NCI-H1930 (cell line): ENCODE data around the gene TMPRSS11A.

Experiments
- DNase-seq, 2 experiments: peaks; one replicate each; lab custom pipeline; 2025; lab: John Stamatoyannopoulos, UW

The TMPRSS11A gene

DNA sequence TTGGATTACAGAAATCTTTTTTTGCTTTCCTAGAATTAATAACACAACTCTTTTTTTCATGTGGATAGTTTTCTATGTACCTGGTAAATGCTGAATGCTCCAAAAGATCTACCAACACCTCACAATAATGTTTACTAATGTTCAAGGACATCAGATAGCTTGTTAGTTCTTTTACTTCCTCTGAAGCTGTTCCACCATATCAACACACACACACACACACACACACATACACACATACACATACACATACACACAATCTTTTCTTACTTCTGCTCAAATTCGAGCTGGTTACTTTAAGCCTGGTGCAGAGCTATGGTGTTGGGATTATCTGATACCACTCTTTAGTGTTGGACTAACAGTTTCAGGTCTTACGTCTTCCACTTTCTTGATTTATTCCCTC, 51.2 kb downstream of the TMPRSS11A start:
- DNase-seq: no peak

DNA sequence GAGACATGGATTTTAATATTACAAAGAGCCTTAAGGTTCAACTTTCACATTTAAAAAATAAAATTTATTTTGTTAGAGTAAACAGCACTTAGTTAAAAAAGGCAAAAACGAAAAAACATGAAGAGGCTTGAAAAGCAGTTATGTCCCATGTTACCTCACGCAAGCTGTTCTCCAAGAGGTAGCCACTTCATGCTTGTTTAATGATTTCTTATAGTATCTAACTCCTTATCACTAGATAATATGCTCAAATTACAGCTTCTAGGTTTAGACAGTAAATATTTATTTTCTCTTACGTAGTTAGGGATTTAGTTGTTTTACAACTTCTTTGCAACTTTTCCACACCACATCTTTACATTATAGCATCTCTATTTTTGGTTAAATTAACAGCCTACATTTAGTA, 51.7 kb downstream of the TMPRSS11A start:
- DNase-seq: no peak

DNA sequence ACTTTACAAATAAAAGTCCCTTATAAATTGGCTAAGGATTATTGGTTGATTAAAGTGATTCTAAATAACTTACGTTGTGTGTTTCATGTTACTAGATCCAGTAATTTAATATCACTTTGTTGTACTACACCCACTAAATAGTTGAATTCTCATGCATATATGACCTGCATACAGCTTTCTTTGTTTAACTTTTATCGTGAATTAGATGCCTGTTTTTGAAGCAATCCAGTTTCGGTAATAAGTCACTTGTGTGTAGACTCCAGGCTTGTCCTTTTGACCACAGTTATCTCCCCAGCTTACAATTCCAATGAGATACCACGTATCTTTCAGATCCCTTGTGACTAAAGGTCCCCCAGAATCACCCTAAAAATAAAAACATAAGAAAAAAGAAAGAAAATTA, 52.2 kb downstream of the TMPRSS11A start:
- DNase-seq: no peak

DNA sequence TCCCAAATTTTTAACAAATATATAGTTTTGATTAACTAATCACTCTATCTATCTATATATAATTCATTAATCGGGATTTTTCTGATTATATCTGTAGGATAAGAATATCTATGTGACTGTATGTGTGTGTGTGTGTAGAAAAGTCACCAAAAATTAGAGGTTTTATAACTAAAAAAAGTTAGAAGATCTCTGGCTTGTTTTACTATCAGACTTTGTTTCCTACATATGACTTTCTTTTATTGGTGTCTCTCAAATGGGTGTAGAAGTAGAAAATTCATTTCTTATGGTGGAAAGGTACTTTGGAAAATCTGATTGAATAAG, 52.7 kb downstream of the TMPRSS11A start:
- no peak for DNase-seq

DNA sequence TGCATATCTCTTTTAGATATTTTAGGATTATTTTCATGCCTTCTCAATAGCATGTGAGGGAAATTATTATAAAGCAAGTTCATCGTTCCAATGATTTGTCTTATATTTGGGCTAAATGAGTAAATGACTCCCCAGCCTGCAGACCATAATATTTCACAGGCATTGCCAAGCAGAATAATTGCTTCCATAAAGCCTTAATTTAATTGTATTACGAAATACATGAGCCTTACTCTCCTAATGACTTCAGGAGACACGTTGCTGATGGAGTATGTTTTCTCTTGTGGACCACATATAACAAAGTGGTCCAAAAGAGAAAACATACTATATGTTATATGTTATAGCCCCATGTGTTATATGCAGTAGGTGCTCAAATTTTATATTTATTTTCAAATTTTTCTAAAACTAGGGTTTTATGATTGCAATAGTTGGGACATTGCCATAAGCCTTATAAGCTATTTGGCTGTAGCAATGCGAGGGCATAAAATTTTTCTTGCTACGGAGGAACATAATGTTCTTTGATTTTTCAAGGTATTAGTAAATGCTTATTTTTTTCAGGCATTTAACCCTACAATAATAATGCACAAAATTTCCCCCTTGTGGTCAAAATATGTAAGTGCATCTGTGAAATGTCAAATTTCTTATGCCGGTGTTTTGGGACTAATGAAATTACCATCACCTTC, 53.2 kb downstream of the TMPRSS11A start:
- no peak for DNase-seq

DNA sequence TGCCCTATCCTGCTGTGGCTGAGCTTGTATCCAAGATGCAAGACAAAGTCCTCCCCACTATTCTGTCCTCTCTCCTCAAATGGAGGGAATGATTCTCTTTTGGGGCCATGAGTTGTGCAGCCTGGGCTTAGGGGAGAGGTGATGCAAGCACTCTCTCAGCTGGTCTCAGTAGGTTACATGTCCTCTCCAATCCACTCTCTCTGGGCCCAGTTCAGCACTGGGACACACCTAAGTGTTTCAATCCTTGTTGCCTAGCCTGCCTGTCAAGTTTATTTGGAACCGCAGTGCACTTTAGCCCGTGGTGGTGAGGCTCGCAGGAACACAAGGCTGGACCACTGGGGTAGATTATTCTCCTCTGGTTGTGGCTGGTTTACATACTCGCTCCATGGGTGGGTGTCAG, 55.6 kb downstream of the TMPRSS11A start:
- no peak for DNase-seq

DNA sequence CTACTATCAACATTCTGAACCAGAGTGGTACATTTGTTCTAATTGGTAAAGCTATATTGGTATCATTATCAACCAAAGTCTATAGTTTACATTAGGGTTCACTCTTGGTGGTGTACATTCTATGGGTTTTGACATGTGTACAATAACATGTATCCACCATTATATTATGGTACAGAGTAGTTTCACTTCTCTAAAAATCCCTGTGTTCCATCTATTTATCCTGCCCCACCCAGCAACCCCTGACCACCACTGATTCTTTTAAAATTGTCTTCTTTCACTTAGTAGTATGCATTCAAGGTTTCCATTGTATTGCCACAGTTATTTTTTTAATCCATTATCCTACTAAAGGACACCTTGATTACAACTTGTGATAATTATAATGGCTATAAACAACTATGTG, 64.2 kb downstream of the TMPRSS11A start:
- DNase-seq: no peak

DNA sequence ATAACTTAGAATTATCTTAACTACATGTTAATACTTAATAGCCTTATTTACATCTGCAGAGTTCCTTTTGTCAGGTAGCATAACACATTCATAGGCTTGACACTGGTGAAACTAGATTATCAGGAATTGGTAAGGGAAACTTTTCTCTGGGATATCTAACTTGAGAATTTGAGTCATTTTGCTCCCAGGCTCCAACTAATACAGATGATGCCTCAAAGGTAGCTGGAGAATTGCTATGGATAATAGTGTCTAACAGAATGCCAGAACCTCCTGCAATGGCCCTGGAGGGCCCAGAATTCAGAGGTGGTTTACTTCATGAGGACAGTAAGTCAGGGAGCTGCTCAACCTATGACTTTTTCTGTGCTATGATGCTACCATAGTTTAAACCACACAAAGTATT, 65.6 kb downstream of the TMPRSS11A start:
- DNase-seq: no peak

DNA sequence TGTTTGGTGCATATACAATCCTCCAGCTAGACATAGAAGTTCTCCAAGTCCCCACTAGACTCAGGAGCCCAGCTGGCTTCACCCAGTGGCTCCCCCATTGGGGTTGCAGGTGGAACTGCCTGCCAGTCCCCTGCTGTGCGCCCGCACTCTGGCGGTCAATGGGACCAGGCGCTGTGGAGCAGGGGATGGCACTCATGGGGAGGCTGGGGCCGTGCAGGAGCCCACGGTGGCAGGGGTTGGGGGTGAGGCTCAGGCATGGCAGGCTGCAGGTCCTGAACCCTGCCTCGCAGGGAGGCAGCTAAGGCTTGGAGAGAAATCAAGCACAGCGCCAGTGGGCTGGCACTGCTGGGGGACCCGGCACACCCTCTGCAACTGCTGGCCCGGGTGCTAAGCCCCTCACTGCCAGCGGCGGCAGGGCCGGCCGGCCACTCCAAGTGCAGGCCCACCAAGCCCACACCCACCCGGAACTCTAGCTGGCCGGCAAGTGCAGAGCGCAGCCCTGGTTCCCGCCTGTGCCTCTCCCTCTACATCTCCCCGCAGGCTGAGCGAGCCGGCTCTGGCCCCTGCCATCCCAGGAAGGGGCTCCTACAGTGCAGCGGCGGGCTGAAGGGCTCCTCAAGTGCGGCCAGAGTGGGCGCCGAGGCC, 66.8 kb downstream of the TMPRSS11A start:
- no peak for DNase-seq

DNA sequence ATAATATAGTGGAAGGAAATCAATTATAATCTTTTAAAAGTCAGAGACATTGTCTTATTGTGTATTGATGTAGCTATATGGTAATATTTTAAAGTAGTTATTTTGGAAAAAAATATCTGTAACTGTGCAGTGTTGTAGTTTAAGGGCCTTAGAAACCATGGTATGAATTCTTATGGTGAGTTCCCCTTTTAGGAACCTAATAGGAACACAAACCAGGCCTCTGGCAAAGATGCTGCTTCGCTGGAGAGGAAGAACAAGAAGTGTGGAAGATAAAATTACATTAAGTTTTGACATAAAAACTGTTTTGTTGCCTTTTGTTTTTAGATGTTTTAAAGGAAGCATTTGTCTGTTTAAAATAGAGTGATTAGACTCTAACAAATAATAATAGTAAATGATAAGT, 68.6 kb downstream of the TMPRSS11A start:
- no peak for DNase-seq

DNA sequence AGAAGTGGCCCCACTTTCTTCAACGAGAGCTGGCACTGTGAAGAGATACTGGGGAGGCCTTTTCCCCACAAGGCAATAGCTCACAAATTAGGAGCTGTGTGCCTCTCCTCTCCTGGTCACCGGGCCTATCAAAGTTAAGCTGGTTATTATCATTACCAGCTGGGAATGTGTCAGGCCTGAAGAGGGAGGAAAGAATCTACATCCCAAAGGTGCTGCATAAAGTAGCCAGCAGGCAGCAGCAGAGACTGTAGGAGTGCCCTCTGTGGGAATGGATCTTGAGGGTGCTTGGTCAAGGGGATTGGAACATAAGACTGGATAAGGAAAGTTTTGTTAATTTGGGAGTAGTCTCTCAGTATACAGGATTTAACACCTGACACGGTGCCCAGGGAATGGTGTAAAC, 70.4 kb downstream of the TMPRSS11A start:
- DNase-seq: no peak

DNA sequence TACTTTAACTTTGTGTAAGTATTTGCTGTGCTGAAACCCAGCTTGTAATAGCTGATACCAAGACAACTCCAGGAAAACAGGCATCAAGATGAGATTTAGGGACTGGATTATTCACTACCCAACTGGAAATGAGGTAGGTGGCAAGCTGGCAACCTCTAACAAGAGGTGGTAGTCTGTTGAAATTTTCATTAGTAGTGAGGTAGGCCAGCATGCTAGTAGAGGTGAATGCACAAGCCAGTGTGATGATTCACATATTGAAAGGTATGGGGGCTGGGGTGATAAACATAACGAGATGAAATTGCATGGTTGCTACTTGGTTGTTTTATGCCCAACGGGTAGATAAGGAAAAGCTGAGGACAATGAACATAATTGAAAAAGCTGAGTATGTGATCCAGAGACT, 71.0 kb downstream of the TMPRSS11A start:
- DNase-seq: no peak

DNA sequence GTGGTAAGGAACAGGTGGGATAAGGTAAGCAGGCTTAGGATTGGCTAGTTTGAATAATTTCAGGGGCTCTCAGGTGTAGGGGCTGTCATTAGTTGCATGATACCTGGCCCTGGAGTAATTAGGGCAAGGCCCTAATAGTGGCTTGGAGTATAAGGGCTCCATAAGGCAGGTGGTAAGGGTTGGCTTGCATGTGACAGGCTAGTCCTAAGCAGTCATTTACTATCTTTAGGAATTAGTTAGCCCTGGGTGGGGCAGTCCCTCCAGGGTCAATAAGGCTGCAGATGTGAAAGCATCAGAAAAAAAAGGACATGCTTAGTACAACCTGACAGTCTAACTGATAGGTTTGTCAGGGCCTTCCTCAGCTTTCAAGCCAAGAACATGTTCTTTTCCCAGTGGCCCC, 71.6 kb downstream of the TMPRSS11A start:
- DNase-seq: no peak

DNA sequence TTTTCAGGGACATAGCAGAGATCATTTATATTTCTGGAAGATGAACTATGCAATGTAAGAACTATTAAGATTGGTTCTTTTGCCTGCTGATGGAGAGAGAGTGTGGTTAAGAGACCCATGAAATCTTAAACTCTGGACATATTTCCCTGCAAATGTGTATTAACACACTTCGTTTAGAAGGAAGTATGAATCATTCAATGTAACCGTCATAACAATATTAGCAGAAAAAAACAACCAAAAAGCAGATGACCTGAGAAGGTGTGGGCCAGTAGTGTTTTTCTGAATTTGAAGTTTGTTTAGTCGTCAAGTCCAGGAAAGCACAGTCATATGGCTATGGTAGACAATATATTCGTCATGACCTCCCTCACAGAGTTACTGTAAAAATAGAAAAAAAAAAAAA, 77.0 kb downstream of the TMPRSS11A start:
- DNase-seq: no peak

DNA sequence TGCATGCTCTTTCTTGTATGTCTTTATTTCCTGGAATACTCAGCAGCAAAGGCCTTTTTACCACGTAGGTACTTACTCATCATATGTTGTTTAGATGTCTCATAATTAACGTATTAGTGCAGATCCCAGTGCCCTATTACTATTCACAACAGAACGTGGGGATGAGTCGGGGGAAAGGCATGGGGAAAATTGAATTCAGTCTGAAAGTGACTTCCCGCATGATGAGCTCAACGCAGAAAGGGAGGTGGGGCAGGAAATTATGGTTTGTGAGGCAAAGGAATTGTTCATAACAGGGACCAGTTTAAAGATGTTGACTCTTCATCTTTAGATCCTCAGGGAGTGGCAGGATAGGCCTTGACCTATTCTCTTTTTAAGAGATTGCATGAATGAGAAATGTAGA, 77.5 kb downstream of the TMPRSS11A start:
- no peak for DNase-seq

DNA sequence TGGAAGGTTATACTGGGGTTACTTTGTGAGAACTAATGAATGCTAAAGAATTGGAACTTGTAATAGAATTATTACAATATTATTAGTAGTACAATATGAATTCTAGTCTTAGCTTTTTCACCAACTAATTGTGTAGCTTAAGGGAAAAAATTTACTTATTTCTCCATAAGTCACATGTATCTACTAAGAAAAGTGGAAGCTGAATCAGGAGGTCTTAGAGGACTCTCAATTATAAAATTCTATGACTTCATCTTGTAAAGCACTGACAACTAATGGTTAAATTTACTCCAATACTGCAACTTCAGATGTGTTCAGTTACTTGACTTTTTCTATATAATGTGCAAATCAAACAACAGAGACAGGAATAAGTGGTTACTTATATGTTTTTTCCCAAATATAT, 78.6 kb downstream of the TMPRSS11A start:
- DNase-seq: no peak

DNA sequence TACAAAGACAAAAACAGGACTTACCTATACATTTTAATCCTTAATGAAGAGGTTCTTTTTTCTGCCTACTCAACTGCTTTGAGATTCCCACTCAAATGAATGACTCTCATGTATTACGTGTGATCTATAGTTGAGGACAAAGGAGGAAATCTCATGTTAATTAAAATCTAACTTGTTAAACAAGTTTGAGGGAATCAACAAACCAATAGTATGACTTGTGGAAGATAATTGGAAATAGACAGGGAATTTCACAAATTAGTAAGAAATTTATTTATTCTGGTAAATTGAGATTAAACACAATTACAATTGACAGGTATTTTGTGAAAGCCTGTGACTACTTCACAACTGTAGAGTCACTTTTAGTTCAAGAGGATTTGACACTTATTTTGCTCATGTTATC, 79.4 kb downstream of the TMPRSS11A start, which contains the start of gene TMPRSS11D:
TMPRSS11D (minus strand) TSS at position 101 of the 400 bp plus-strand sequence; CDS start at position 32, 69 bp downstream.
- DNase-seq: no peak

DNA sequence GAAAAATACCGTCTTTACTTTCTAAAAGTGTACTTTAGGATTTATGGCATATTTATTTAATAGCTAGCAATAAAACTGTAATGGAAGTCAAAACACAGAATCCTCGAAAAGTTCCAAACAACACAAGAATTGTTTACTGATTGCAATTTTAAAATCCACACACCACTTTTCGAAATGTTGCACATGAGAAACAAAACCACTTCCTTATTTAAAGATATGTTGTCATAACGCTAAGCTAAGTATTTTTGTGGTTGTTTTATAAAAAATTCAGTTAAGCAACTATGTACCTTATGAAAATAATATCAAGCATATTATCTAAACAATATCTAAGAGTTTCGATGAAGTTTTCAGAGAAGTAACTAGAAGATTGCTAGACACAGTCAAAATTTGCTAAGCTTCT, 79.8 kb downstream of the TMPRSS11A start:
- no peak for DNase-seq

DNA sequence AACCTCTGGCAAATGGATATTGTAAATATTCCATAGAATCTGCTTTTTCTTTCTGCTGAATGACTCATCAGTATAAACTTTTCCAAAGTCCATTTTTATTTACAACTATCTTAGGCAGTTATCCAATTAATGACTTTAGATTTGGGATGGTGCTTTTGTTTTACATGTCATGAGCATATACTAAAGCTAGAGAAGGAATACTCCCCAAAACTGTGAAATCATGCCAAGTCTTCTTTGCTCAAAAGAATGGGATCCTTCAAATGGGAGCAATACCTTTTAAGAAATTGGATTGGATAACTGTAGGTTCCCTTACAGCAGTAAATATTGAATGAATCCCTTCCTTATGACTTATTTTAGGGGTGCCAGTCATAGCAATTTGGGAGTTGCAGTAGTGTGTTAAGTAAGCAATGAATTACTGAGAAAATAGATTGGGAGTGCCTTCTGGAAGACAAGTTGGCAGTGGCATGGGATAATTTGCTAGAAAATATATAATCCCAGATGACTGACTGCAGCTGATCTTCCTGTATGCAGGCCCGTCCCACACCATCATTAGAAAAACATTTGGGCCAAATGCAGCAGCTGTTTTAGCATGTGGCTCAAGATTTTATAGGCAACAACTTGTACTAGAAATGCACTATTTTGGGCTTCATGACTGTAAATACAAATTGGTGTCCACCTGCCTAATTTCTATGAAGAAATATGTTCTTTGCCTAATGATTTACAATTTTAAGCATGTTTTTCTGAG, 82.3 kb downstream of the TMPRSS11A start:
- DNase-seq: no peak

DNA sequence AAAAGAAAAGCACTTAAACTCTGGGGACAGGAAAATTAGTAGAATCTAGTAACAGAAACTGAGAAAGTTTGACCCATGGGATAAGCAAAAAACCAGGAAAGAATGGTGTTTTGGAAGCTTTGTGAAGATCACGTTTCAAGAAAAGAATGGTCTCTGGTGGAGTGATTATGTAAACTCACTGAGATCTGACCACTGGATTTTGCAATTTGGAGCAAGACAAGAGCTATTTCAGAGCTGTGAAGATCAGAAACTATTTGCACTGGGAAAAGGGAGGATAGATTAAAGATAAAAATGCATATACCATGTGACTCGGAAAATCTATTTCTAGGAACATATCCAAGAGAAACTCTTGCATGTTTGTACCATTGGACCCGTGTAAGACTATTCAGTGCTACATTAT, 83.8 kb downstream of the TMPRSS11A start:
- no peak for DNase-seq

DNA sequence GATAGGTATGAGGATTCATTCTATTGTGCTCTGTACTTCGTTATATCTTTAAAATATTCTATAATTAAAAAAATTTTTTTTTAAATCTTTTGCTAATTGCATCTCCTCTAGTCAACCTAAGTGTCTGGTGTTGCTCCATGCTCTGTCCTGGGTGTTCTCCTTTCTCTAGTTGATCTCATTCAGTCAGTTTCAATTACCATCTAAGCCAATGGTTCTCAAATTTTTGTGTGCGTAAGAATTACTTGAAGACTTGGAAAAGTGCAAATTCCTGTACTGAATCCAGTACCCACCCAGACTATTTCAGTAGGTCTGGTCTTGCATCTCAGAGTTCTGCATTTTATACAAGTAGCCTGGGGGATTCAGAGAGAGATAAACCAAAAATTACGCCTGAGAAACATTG, 86.2 kb downstream of the TMPRSS11A start:
- DNase-seq: no peak

DNA sequence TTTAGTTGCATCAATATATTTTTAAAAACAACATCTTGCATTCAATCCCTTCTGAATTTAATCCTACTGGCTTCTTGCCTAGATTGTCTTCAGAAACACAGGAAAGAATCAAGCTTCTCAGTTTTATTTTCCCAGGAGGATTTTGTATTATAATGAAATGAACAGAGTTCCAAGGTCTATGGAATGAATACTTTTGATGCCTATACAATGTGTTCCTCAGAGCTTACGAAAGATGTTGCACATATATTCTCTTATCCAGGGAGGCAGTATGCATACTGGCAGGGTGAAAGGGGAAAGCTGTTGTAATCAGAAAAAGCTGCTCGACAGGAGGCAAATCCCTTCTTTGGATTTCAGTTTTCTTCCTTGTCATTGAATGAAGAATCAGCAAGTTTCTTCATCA, 88.3 kb downstream of the TMPRSS11A start:
- no peak for DNase-seq

DNA sequence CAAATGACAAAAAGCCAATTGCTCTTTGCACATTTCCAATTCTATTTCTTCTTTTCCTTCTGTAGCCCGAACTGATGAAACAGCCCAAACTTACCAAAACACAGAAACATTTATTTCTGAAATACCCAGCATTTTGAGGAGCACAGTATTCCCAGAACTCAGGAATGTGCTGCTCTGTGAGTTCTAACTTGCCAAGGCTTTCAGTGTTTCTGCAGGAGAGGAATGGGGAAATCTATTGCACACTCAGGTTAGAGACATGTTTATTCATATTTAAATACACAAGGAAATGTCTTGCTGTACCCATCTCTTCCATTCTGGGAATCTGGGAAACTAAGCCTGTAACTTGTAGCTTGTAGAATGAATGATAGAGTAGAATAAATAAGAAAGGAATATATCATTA, 90.2 kb downstream of the TMPRSS11A start:
- no peak for DNase-seq
